HG03432 (cell line): ENCODE measurements around the gene SLC25A39.

Source experiments
- ATAC-seq: cut with Tn5 transposase; IDR thresholded peaks from one replicate; pipeline ENCODE4 v1.9.1; 2021; ENCODE audit warnings: mild to moderate bottlenecking, moderate library complexity; ENCODE audit not compliant: unreplicated experiment

Gene SLC25A39

DNA sequence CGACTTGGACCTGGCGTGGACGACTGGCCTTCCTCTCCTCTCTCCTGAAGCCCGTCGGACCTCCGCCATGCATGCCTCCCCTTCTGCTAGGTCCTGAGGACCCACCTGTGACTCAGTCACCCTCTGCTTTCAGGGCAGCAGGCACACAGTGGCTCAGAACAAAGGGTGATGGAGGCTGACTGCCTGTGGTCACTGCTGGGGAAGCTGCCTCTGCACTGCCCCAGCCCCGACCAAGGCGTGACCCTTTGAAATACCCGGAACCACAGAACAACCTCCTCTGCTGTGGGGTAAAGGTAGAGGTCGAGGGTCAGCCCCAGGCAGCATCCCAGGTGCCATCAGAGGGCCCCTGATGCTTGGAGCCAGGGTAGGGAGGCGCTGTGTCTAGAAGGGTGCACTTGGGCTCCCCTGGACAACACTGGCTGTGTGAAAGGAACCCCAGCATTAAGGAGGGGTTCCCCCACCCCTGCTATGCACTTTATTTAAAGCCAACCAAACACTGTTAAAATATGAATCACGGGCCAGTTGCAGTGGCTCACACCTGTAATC, 44.2 kb downstream of the SLC25A39 start:
- ATAC-seq: no peak

DNA sequence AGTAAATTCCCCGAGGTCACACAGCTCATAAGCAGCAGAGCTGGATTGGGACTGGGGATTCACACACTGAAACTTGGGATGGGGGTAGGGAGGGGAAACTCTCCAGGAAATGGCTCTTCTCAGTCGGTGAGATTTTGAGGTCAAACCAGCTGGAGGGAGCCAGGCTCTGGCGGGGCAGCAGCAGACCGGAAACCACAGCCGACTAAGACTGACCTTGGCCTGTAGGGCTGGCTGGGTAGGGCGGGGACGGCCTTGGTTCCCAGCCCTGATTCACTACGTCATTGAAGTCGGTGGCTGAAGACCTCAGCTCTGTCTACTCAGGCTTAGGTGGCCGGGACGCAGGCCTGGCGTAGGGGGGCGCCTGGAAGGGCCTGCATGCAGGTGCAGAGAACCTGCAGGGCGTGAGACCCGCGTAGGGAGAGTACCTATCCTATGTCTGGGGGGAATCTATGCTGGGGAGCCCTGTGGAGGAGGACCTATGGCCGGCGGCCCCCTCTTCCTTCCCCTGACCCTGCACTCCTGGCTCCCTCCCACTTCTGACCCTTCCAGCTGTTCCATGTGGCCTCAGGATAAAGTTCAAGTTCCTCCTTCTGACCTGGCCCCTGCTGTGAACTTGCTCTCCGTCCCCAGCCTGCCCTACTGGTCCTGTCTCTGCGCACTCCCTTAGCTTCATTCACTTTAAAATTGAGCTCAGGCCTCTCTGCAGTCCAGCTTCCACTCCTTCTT, 44.8 kb downstream of the SLC25A39 start:
- peak; percentile 65 for ATAC-seq

DNA sequence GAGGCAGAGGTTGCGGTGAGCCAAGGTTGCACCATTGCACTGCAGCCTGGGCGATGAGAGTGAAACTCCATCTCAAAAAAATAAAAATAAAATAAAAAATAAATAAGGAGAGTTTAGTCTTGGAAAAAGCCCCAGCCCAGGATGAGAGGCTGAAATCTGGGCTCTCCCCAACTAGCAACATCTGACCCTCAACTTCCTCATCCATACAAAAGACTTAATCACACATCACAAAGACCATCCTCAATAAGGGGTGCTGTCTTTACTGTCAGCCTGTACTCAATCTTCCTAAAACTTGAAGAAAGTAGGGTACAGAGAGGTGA, 45.3 kb downstream of the SLC25A39 start:
- ATAC-seq: no peak

DNA sequence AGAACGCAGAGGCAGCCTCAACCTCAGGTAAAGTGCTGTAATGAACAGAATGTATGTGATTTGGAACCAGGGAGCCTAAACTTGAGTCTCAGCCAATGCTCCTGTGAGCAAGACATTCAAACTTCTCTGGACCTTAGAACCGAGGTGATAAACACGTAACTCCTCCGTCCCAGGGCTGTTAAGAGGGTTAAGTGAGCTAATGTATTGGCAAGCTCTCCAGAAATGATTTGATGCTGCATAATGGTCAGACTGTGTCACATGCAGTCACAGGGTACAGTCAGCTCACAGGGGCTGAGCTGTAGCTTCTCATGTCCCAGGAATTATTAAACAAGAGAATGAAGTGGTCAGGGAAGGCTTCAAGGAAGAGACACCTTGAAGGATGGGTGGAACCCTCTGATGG, 46.6 kb downstream of the SLC25A39 start:
- ATAC-seq: no peak

GRCh38 chr17:44273607-44274006, 51.0 kb downstream of the SLC25A39 start:
- no peak for ATAC-seq

GRCh38 chr17:44272954-44273353, 51.7 kb downstream of the SLC25A39 start:
- no peak for ATAC-seq

- ATAC-seq: no peak
These were observed 52.2 kb downstream of the SLC25A39 start for GRCh38 chr17:44272321-44272951.
